Adrenal gland (tissue), 5 donors: ENCODE data around the gene SYNPO2.

Experiments used
- POLR2A ChIP-seq, 2 donors: fragments of 450-650 bp; IDR thresholded peaks; one replicate each; pipeline ENCODE4 v1.6.1; 2017; ENCODE audit warnings: antibody characterized with exemption in 2 of 2, mild to moderate bottlenecking in 2 of 2, moderate library complexity in 1 of 2
- TF ChIP-seq, protein P1 (sequence below), 6 experiments: fragments of 450-650 bp in 4 of 6; fragments of 200-600 bp in 2 of 6; sonication (generic) in 1 of 6; IDR thresholded peaks; 1 replicate in 5 of 6; 2 replicates in 1 of 6; pipeline versions ENCODE4 v1.5.1 to v1.8.0; 2016 to 2021; ENCODE audit warnings: antibody characterized with exemption in 6 of 6, mild to moderate bottlenecking in 2 of 6, moderate library complexity in 1 of 6
- donor health status: DM: no; HTN: no; CAD: no.

DNA sequence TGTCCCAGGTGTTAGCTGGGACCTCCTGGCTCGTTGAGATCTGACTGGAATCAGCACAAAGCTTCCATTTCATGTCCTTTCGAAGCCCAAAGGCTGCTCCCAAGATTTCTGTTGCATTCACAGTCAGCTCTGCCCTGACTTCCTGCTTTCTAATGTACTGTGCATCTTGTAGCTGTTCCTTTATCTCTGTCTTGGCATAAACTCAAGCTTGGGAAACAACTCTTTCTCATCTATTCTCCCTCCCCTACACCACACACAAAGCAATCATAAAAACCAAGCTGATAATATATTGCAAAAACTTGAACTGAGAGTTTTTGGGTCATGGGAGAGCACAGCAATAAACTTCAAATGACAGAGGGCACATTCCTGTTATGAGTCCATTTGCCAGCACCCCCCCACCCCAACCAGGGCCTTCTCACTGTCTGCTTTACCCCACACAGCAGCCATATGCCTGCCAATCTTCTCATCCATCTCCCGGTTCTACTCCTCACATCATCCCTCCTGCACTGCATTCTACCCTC is 76.3 kb downstream of the SYNPO2 start:
- TF ChIP-seq, protein P1, sequence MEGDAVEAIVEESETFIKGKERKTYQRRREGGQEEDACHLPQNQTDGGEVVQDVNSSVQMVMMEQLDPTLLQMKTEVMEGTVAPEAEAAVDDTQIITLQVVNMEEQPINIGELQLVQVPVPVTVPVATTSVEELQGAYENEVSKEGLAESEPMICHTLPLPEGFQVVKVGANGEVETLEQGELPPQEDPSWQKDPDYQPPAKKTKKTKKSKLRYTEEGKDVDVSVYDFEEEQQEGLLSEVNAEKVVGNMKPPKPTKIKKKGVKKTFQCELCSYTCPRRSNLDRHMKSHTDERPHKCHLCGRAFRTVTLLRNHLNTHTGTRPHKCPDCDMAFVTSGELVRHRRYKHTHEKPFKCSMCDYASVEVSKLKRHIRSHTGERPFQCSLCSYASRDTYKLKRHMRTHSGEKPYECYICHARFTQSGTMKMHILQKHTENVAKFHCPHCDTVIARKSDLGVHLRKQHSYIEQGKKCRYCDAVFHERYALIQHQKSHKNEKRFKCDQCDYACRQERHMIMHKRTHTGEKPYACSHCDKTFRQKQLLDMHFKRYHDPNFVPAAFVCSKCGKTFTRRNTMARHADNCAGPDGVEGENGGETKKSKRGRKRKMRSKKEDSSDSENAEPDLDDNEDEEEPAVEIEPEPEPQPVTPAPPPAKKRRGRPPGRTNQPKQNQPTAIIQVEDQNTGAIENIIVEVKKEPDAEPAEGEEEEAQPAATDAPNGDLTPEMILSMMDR (IDR thresholded peaks at IDR 0.05): no peak
- no peak for TF ChIP-seq POLR2A (IDR thresholded peaks at IDR 0.05)
